CD1c-positive myeloid dendritic cell (primary cell): Measurements from ENCODE around the gene VAMP8.

Experiments
- DNase-seq: peaks from one replicate; pipeline ENCODE4 v3.0.0-alpha.2; 2016; ENCODE audit errors: extremely low spot score

The VAMP8 gene

DNA sequence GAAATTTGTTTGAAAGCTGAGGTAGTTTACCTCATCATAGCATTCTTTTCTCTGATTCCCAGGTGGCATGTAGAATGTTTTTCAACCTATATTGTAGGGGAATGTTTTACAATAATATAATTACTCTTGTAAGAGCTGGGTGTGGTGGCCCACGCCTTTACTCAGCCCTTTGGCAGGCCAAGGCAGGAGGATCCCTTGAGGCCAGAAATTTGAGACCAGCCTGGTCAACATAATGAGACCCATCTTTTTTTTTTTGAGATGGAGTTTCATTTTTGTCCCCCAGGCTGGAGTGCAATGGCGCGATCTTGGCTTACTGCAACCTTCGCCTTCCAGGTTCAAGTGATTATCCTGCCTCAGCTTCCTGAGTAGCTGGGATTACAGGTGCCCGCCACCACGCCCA lies 42.2 kb downstream of the VAMP8 start:
- no peak for DNase-seq

DNA sequence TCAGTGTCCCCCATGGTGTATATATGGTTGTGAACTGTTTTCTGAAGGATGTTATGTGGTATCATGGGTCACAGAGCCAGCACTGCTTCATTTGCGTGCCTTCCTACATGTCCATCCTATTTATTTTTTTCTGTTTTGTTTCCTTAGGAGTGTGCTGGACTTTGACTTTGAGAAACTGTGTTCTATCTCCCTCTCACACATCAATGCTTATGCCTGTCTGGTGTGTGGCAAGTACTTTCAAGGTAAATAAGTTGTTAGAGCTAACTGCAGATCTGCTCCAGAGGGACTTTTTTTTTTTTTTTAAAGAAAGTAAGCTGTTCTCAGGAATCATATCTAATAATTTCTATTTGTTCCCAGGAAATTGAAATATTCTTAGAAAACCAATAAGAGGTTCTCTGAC lies 44.0 kb downstream of the VAMP8 start:
- DNase-seq: no peak

DNA sequence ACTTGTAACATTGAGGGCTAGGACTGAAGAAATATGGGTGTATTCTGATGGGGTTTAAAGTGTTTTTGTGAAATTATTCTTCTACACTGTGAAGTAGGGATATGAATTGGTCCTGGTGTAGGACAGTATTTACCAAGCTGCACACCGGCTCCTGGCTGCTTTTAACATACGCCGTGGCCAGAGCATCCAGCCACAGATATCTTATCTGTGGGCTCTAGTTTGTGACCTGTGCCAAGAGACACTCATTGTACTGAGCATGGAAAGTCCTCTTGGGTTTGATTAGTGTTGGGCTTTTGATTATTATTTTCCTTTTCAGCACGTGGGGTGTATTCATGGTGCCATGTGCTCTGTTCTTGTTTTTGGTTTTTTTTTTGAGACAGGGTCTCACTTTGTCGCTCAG lies 46.6 kb downstream of the VAMP8 start:
- DNase-seq: no peak

DNA sequence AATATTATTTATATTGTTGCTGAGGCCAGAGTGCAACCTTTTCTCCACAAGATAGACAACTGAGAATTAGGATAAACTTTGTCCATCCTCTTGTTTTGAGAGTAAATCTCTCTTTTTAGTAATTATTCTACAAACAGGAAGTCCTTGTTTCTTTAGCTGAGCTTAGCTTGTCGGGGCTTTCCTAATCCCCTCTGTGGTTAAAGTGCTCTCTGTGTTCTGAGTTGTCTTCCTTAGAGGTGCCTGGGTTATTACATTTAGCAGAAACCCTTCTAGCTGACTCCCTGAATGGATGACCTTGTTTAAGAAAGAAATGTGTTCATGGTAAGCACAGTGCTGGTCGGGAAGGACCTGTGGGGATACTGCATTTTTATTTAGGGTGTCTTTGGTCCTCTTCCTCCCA lies 51.3 kb downstream of the VAMP8 start:
- DNase-seq: no peak

DNA sequence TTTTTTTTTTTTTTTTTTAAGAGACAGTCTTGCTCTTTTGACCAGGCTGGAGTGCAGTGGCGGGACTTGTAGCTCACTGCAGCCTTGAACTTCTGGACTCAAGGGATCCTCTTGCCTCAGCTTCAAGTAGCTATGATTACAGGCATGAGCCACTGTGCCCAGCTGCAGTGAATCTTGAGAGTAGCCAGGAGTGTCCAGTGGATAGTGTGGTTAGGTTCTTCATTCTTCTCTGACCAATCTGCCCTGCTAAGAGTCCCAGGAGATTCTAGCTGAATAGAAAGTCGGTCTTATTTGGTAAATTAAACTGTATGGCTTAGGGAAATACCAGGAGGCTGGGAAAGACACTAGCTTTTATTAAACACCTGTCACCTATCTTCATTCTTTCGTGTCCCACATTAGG lies 53.9 kb downstream of the VAMP8 start:
- DNase-seq: no peak
